IgD-negative memory B cell (primary cell): Measurements from ENCODE around the gene ARMC3. TPM values are rescaled to one million over a fixed set of nuclear protein-coding genes. Genes with fewer than 3 reads are reported as not detected.

ENCODE experiments used
- H3K27ac Mint-ChIP-seq, 3 donors: one replicate each; pipeline ENCODE4 v1.8.0; 2020 to 2022; ENCODE audit warnings: mild to moderate bottlenecking in 3 of 3, mixed read lengths in 3 of 3, moderate library complexity in 1 of 3
- H3K27me3 Mint-ChIP-seq: one replicate; pipeline ENCODE4 v1.8.0; 2021; ENCODE audit warnings: mixed read lengths
- H3K36me3 Mint-ChIP-seq: one replicate; pipeline ENCODE4 v1.8.0; 2020; ENCODE audit warnings: mild to moderate bottlenecking, mixed read lengths
- H3K4me1 Mint-ChIP-seq, 3 donors: one replicate each; pipeline ENCODE4 v1.8.0; 2020 to 2022; ENCODE audit warnings: mixed read lengths in 3 of 3, mild to moderate bottlenecking in 1 of 3
- H3K4me3 Mint-ChIP-seq, 4 donors: one replicate each; pipeline ENCODE4 v1.8.0; 2020 to 2022; ENCODE audit warnings: mild to moderate bottlenecking in 4 of 4, mixed read lengths in 4 of 4, moderate library complexity in 3 of 4
- H3K9me3 Mint-ChIP-seq, 3 donors: one replicate each; pipeline ENCODE4 v1.8.0; 2020 to 2021; ENCODE audit warnings: mixed read lengths in 3 of 3, mild to moderate bottlenecking in 1 of 3
- polyA plus RNA-seq: library from polyadenylated mRNA; unstranded; fragments of 300-500 nt; fragmentation: Illumina TruSeq; gene quantifications from one replicate; pipeline ENCODE4 v1.2.3, GENCODE V29; 2021

The ARMC3 gene
- polyA plus RNA-seq, 1 donor from 2014 or later: 0.10 TPM

DNA sequence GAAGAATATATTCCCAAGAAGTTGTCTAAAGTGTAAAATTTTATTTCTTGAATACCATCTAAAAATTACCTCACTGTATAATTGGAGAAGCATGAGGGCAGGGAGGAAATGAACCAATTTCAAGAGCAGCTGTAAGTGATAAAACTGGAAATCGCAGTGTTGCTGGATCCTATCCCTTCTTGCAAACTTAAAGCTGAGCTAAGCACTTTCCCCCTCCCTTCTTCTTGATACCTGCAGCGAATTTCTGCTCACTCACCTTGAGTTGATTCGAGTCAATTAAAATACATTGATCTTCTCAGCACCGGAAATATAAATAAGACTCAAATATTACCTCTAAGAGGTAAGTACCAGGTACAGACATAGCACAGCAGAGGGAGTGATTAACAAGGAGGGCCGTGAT is 65.5 kb downstream of the ARMC3 start:
- Mint-ChIP-seq H3K27ac (no peak overlapping the region), H3K36me3 (no peaks in the 10 kb centered on the region), H3K27me3 (peaks cover 12% of the 10 kb centered on the region), H3K4me3 (no peak overlapping the region), H3K4me1 (peaks cover 3 to 6% (median 3%) of the 10 kb centered on the region in 3 donors), H3K9me3 (no peaks in the 10 kb centered on the region)

DNA sequence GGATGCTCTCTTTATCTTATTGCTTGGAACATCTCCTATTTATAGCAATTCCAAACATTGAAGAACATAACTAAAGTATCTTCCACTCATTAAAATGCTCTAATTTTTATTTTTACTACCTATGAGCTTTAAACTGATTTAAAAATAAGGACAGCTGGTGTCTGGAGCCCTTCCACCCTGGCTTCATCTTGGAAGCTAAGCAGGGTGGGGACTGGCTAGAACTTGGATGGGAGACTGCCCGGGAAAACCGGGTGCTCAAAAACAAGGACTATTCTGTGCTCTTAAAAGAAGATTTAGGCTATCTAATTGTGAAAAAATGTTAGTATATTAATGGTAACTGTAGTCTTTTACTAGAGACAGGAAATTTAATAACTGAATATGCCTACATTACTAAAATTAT is 69.2 kb downstream of the ARMC3 start:
- Mint-ChIP-seq H3K27ac (no peak overlapping the region), H3K36me3 (no peaks in the 10 kb centered on the region), H3K27me3 (peaks cover 21% of the 10 kb centered on the region), H3K4me1 (no peaks in the 10 kb centered on the region), H3K4me3 (no peak overlapping the region), H3K9me3 (no peaks in the 10 kb centered on the region)

DNA sequence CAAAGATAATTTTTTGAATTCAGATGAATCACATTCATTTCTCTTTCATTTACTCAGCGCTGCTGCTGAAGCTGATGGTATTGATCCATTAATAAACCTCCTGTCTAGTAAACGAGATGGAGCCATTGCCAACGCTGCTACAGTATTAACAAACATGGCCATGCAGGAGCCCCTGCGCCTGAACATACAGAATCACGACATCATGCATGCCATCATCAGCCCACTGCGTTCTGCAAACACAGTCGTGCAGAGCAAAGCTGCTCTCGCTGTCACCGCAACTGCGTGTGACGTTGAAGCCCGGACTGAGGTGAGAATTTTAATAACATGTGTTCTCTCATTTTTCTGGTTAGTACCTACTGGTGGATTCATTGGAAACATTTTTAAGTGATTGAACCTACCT is 70.2 kb downstream of the ARMC3 start:
- Mint-ChIP-seq H3K36me3 (no peaks in the 10 kb centered on the region), H3K27ac (no peak overlapping the region), H3K4me1 (no peaks in the 10 kb centered on the region), H3K9me3 (no peaks in the 10 kb centered on the region), H3K4me3 (no peak overlapping the region), H3K27me3 (peaks cover 19% of the 10 kb centered on the region)

DNA sequence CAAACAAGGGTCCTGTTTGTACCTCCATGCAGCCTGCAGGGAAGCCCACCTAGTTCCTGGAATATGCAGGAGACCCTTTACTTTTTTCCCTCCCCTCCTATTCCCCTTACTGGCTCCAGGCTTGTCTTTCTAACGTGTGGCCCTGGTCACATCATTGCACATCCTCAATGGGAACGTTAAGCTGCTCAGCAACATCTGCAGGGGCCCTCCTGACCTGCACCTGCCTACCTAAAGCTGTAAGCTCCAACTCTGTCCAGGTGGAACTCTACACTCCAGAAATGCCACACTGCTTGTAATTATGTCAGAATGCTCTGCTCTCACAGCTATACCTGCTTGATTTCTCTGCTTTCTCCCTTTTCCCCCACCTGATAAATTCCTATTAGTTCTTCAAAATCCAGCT is 72.1 kb downstream of the ARMC3 start:
- H3K9me3 Mint-ChIP-seq: no peaks in the 10 kb centered on the region

DNA sequence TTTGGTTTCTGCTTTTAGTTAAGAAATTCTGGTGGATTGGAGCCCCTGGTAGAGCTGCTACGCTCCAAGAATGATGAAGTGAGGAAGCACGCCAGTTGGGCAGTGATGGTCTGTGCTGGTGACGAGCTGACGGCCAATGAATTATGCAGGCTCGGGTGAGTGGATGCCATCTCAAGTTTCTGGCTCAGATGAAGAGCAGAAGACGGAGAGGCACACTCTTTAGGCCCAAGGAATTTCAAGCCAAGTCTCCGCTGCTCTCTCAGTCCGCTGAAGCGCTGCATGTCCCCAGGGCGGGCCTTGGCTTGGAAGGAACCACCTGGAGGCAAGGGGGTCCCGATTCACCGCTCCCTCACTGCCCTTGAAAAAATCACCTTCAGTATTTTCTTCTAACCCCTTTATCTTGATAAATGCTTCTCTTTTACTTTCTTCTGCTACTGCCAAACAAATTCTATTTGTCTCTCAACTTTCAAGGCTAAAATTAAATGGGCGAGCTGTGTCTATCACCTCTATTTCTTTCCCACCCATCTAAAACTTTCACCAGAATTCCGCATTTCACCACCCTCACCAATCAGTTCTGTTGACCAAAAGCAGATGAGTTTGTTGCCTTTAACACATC is 74.2 kb downstream of the ARMC3 start:
- Mint-ChIP-seq H3K4me1 (peaks cover 0 to 2% (median 0%) of the 10 kb centered on the region in 3 donors), H3K27ac (no peak overlapping the region), H3K9me3 (no peaks in the 10 kb centered on the region), H3K27me3 (peaks cover 17% of the 10 kb centered on the region), H3K4me3 (no peak overlapping the region), H3K36me3 (no peaks in the 10 kb centered on the region)

More for the DNA sequence above, 72.1 kb downstream of the ARMC3 start:
- H3K36me3 Mint-ChIP-seq: no peaks in the 10 kb centered on the region
- peaks cover 23% of the 10 kb centered on the region for H3K27me3 Mint-ChIP-seq
- H3K4me3 Mint-ChIP-seq: peak overlapping the region in 1 of 4 donors; percentile 39
- H3K4me1 Mint-ChIP-seq: peaks cover 0 to 2% (median 0%) of the 10 kb centered on the region in 3 donors
- H3K27ac Mint-ChIP-seq: peak overlapping the region in 1 of 3 donors; percentile 20

DNA sequence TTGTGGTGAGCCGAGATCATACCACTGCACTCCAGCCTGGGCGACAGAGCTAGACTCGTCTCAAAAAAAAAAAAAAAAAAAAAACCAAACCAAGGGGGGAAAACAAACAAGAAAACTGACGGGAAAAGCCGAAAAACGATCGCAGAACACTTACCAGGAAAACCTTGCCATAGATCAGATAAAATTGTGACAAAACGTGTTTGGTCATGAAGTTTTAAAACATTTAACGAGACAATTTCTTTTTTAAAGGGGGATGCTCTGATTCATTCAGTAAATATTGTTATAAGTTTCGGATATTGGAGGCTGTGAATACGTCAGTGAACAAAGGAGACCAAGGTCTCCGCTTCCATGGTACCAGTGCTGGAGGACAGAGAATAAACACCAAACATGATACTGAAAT is 77.3 kb downstream of the ARMC3 start:
- H3K9me3 Mint-ChIP-seq: no peaks in the 10 kb centered on the region
- H3K27ac Mint-ChIP-seq: no peak overlapping the region
- peaks cover 19% of the 10 kb centered on the region for H3K27me3 Mint-ChIP-seq
- H3K36me3 Mint-ChIP-seq: no peaks in the 10 kb centered on the region
- peaks cover 0 to 2% (median 2%) of the 10 kb centered on the region in 3 donors for H3K4me1 Mint-ChIP-seq
- H3K4me3 Mint-ChIP-seq: peak overlapping the region in 1 of 4 donors; percentile 22

DNA sequence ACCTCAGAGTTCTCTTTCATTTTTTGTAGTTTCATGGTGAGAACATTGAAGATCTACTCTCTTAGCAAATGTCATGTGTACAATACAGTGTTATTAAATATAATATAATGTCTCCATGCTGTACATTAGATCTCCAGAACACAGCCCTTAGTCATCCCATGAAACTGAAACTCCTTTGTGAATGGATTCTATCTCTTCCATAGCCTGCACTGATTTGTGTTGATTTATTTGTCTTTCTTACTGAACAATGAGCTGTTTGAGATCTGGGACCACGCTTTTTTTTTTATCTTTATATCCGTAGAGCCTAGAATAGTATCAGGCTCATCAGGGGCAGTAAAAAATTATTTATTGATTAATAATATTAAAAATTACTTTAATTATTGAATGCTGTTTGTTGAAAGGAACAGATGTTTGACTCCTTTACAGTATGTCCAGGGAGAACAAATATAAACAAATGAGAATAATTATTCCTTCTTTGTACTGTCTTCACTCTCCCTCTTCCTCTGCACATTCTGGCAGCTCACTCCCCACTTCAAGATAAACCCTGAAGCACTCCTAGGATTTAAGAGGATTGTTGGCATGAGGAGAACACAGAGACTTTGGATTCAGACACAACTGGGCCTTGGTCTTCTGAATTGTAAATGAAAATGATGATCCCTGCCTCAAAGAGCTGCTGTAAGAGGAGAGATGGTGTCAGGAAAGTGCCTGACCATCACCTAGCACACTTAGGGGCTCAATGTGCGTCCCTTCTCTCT is 85.9 kb downstream of the ARMC3 start:
- Mint-ChIP-seq H3K27ac (no peak overlapping the region), H3K4me3 (no peak overlapping the region), H3K9me3 (no peaks in the 10 kb centered on the region), H3K27me3 (peaks cover 2% of the 10 kb centered on the region), H3K36me3 (no peaks in the 10 kb centered on the region), H3K4me1 (peaks cover 11 to 22% (median 16%) of the 10 kb centered on the region in 3 donors)

DNA sequence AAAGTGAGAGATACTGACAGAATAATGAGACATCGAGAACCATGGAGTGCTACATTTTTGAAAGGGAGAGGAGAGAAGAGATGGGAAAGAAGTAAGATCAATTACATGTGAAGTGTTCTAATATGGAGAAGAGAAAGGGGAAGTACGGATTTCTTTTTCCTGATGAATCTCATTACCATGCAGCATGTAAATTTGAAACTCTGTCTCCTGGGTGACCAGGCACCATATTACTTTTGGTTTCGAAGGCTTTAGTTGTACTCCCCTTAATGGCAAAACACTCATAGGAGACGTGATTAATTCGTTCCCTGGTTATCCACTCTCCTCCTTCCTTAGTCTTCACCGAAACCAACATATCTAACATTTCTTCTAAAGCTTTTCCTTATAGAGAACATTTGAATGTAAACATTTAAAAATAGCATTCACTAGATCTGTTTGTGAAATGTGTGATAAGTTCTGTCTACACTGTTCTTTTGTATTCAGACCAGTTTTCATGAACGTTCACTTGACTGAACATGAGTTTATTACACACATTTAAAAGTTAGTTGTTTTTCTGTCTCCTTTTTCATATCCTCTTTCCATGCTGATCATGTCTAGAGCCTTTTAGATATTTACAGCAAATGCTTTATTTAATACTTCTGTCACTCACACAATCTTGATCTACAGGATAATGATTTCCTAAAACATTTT is 87.3 kb downstream of the ARMC3 start:
- peak overlapping the region; percentile 53 to 90 (median 68) for H3K4me3 Mint-ChIP-seq
- peaks cover 11 to 21% (median 16%) of the 10 kb centered on the region in 3 donors for H3K4me1 Mint-ChIP-seq
- H3K27me3 Mint-ChIP-seq: no peaks in the 10 kb centered on the region
- H3K27ac Mint-ChIP-seq: peak overlapping the region; percentile 23 to 90 (median 73)
- H3K9me3 Mint-ChIP-seq: no peaks in the 10 kb centered on the region
- H3K36me3 Mint-ChIP-seq: no peaks in the 10 kb centered on the region

DNA sequence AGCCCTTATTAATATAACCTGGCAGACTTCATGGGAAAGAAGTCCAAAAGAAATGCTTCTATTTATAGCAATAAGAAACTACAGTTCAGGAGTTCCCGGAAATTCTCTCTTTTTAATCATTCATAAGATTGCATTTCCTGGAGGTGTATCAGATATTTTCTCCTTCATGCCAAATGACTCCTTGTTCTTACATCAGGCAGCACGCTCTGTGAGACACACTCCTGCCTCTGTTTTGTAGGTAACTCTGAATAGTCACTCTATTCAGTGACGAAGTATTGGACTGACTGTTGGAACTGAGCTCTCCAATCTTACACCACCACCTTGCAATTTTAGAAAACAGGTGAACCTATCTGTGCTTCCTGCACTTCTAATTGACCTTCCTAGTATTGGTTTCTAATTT is 88.8 kb downstream of the ARMC3 start:
- Mint-ChIP-seq H3K27ac (no peak overlapping the region), H3K36me3 (no peaks in the 10 kb centered on the region), H3K9me3 (peaks cover 0 to 3% (median 1%) of the 10 kb centered on the region in 3 donors), H3K4me3 (no peak overlapping the region), H3K4me1 (peaks cover 11 to 21% (median 16%) of the 10 kb centered on the region in 3 donors), H3K27me3 (peaks cover 2% of the 10 kb centered on the region)

DNA sequence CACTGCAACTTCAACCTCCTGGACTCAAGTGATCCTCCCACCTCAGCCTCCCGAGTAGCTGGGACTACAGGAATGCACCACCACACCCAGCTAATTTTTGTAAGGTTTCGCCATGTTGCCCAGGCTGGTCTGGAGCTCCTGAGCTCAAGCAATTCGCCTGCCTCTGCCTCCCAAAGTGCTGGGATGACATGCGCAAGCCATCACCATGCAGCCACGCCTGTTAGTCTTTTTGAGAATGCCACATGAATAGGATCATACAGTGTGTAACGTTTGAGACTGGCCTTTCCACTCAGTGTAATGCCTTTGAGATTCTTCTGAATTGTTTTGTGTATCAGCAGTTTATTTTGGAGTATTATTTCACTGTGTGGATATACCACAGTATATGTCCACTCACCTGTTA is 91.8 kb downstream of the ARMC3 start:
- no peak overlapping the region for H3K27ac Mint-ChIP-seq
- H3K4me1 Mint-ChIP-seq: peaks cover 11 to 15% (median 14%) of the 10 kb centered on the region in 3 donors
- H3K4me3 Mint-ChIP-seq: no peak overlapping the region
- H3K9me3 Mint-ChIP-seq: peaks cover 2 to 12% (median 8%) of the 10 kb centered on the region in 3 donors
- H3K27me3 Mint-ChIP-seq: peaks cover 21% of the 10 kb centered on the region
- peaks cover 8% of the 10 kb centered on the region for H3K36me3 Mint-ChIP-seq

DNA sequence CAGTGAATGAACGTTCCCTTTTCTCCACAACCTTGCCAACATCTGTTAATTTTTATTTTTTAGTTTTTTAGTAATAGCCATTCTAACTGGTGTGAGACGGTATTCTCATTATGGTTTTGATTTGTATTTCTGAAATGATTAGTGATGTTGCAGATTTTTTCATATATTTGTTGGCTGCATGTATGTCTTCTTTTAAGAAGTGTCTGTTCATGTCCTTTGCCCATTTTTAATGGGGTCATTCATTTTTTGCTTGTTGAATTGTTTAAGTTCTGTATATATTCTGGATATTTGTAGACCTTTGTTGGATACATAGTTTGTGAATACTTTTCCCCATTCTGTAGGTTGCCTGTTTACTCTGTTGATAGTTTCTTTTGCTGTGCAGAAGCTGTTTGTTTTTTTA is 93.6 kb downstream of the ARMC3 start:
- Mint-ChIP-seq H3K4me1 (peaks cover 0 to 3% (median 2%) of the 10 kb centered on the region in 3 donors), H3K4me3 (no peak overlapping the region), H3K27me3 (peaks cover 28% of the 10 kb centered on the region), H3K36me3 (peaks cover 9% of the 10 kb centered on the region), H3K9me3 (peaks cover 4 to 13% (median 8%) of the 10 kb centered on the region in 3 donors), H3K27ac (no peak overlapping the region)

DNA sequence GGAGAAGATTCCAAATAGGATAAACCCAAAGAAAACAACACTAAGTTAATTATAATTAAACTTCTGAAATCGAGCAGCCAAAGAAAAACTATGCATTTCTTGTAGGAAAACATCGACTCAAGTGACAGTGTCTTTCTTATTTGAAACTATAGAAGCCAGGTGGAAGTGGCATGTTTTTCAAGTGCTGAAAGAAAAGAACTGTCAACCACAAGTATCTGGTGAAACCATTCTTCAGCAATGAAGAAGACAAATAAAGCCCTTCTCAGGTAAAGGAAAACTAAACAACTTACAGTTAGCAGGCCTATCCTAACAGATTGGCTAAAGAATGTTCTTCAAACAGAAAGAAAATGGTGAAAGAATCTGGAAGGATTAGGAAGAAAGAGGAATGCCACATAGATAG is 96.1 kb downstream of the ARMC3 start:
- H3K4me1 Mint-ChIP-seq: no peaks in the 10 kb centered on the region
- no peak overlapping the region for H3K27ac Mint-ChIP-seq
- H3K27me3 Mint-ChIP-seq: peaks cover 31% of the 10 kb centered on the region
- no peak overlapping the region for H3K4me3 Mint-ChIP-seq
- peaks cover 14% of the 10 kb centered on the region for H3K36me3 Mint-ChIP-seq
- H3K9me3 Mint-ChIP-seq: peaks cover 4 to 15% (median 8%) of the 10 kb centered on the region in 3 donors

DNA sequence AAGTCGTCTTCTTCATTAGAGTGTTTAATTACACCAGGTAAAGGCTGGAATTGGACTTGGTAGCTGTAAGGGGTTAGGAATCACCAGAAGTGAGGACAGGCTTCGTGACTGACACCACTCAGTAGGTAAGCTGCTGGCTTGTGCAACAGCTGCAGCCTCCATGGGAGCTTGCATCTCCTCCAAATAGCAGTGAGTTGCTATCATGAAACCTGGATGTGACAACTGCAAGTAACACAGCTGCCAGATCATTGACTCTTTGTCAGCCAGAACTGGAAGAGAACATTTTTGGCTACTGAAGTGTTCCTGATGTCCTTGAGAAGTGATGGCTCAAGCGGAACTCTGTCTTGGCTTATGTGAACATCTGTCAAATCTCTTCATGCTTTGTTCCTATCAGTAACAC is 103.5 kb downstream of the ARMC3 start:
- H3K4me3 Mint-ChIP-seq: no peak overlapping the region
- peaks cover 4% of the 10 kb centered on the region for H3K36me3 Mint-ChIP-seq
- H3K4me1 Mint-ChIP-seq: no peaks in the 10 kb centered on the region
- peaks cover 12% of the 10 kb centered on the region for H3K27me3 Mint-ChIP-seq
- no peak overlapping the region for H3K27ac Mint-ChIP-seq
- peaks cover 0 to 8% (median 7%) of the 10 kb centered on the region in 3 donors for H3K9me3 Mint-ChIP-seq

DNA sequence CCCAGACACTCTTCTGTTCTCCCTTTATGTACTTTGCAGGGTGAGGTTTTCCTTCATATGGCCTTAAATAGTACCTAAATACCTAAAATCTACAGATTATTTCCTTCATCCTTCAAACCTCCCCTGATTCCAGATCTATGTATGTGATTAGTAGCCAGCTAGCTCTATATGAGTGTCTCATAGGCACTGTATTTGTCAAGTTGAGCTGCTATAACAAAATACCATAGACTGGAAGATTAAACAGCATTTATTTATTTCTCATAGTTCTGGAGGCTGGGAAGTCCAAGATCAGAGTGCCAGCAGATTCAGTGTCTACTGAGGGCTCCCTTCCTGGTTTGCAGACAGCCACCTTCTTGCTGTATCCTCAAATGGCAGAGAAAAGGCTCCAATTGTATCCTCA is 106.9 kb downstream of the ARMC3 start:
- no peak overlapping the region for H3K4me3 Mint-ChIP-seq
- H3K36me3 Mint-ChIP-seq: no peaks in the 10 kb centered on the region
- peaks cover 0 to 8% (median 4%) of the 10 kb centered on the region in 3 donors for H3K9me3 Mint-ChIP-seq
- peaks cover 12% of the 10 kb centered on the region for H3K27me3 Mint-ChIP-seq
- H3K4me1 Mint-ChIP-seq: no peaks in the 10 kb centered on the region
- H3K27ac Mint-ChIP-seq: no peak overlapping the region

DNA sequence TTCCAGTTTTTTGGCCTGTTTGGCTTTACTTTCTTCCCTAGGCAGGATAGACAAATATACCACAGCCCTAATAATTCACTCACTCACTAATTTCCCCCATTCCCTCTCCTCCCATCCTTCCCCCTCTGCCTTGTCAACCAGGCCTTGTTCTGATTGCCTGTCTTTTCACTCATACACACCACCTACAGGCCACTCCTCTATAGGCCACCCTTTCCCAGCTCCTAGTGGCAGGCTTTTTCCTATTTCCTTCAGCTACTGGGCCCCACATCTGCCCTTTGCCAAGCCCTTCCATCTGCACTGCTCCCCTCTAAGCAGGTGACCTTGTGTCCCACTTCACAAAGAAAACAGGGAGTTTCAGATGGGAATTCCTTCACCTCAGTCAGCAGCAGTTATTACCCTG is 107.7 kb downstream of the ARMC3 start:
- Mint-ChIP-seq H3K4me3 (no peak overlapping the region), H3K36me3 (no peaks in the 10 kb centered on the region), H3K27me3 (peaks cover 9% of the 10 kb centered on the region), H3K9me3 (peaks cover 0 to 11% (median 4%) of the 10 kb centered on the region in 3 donors), H3K4me1 (no peaks in the 10 kb centered on the region), H3K27ac (no peak overlapping the region)
